Anterior cingulate cortex (tissue), 58 donors: ENCODE data around the gene TCAIM.

Source experiments
- DNase-seq, 58 donors: peaks; one replicate each; lab custom pipeline; 2025; lab: John Stamatoyannopoulos, UW

The TCAIM gene

DNA sequence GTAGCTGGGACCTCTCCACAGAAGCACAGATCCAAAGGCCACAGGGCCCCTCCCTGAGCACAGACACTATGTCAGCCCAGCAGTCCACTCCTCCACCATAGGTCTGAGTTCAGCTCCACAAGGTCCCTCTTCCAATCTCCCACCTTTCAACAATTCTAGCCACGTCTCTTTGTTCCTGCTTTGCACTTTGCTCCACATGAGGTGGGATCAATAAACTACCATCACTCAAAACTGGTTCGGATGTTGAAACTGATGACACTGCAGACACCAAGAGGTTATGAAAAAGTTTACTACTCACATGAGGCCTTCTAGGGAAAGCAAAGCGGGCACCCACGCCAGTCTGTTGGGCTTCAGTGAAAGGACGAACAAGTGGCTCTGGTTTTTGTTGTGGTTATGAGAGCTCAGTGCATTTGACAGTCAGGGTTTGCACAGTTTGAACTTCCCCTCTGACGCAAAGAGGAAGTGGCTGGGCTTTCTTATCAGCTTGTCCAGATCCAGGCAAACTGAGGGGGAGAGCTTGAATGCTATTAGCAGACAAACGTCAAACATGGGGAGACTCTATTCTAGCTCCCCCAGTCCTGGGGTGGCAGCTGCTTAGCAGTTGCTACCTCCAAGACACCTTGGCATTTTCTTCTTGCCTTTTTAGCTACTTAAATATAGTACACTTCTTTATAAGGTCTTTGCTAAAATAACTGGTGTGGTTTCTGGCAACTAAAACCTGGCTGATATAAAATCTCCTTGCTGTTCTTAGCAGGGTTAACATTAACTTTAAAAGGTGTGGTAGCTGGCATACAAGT, 101.1 kb downstream of the TCAIM start:
- peak in 24 of 58 donors; percentile 1 to 49 (median 10) for DNase-seq

DNA sequence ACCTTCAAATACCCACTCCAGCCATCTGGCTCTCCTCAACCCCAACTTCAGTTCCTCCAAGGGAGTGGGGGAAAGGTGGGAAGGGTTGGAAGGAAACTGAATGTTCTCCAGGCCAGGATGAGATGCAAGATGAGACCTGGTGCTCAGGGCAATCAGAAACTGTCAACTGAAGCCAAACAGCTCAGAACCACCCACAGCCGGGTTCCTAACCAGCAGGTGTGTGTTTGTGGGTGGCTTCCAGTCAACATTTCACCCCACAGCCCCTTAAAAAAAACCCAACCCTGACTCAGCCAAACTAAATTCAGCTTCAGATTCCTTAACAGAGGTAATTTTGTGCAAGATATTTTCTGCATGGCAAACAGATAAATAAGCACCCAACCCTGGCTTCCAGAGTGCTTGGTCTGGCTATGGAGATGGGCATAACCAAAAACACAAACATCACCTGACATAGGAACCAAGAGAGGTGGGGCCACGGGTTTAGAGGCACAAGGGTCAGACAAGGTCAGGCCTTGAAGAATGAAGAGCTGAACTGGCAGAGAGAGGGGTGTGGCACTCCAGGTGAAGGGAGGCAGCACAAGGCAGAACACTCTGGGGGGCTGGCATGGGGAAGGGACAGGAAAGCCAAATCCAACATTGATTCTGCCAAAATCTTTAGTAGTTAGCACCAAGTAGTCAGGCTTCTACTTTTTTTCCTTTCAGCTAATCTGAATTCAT, 104.2 kb downstream of the TCAIM start:
- DNase-seq, result no peak

DNA sequence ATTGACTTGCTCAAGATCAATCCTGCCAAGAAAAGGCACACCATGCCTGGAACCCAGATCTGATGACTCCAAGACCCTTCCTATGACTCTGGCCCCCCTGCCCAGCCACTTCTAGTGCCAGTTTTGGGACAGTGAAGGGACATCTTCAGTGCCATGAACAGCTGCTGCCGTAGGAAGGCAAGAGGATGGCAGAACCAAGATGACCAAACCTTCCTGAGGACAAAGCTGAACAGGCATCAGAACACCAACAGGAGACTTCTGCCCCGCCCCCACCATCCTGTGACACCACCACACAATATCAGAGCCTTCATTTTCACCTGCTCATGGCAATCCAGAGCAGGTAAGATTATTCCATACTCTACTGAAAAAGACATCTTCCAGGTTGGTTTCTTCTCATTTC, 105.9 kb downstream of the TCAIM start:
- DNase-seq, result no peak

DNA sequence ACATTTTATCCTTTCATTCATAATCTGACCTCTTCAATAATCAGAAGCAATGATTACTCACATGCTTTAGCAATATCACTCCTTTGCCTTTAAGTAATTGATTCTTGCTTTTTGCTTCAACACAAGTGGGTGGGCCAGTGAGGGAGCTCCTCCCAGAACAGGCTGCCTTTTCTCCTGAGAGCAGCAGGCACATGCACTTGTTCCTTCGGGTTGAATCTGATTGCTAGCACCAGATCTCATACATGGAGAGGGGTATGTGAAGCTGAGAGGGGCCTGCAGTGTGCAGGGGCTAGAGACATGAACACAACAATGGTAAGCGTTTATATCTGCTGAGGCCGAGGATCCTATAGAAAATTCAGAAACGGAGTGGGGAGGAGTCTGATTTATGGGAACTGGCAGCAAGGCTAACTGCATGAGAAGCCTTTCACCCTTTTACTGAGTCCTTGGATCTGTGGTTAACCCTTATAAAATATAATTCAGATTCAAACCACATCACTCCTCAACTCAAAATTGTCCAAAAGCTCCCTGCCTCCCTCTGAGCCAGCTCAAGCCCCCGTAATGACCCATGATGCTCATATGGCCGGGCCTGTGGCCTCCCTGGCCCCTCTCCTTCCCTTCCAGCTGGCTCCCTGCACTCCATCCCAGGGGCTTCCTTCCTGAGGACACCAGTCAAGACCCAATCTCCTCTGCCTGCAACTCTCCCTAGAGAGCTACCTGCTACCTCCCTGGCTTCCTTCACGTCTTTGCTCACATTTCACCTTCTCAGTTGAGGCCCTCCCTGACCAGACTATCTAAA, 106.5 kb downstream of the TCAIM start:
- DNase-seq, result no peak

DNA sequence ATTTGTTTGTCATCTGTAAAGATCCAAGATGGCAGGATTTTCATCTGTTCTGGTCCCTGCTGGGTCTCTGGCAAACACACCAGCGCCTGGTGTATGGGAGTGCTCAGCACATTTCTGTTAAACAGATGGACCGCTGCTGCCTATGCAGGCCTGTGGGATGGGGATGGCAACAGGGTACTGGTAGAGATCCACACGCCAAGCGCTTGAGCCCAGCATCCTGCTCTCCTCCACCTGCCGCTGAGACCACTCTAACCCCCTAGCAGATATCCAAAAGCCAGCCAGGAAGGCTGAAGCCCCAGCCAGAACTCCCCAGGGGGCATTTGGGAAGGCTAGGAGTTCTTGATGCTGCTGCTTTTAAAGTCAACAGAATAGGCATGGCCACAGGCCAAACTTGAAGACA, 107.2 kb downstream of the TCAIM start:
- no peak for DNase-seq

DNA sequence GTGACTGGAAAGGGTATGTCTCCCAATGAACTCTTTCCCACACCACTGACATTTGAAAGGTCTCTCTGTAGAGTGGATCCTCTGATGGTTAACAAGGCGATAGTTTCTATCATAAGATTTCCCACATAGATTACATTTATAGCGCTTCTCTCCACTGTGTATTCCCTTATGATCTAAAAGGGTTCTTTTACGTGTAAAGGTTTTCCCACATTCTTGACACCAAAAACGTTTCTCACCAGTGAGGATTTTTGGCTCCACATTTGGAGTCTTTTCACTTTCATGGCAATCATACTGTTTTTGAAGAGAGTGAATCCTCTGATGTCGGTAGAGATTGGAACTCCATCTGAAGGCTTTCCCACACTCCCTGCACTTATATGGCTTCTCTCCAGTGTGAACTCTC, 108.4 kb downstream of the TCAIM start:
- DNase-seq, result no peak

DNA sequence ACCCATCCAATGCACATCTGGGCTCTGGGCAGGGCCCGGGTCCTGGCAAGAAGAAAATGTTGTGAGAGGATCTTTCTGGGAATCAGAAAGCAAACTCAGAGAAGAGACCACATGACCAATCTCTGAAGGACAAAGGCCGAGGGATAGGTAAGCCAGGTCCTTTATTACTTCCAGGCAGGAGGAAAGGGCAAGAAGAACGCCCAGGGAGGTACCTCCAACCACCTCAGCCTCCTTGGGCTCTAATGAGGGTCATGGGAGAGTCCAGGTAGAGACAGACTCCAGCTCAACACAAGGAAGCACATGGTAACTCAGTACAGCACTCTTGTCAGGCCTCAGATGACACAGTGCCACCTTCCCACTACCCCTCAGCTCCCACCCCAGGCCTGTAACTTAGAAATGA, 112.9 kb downstream of the TCAIM start:
- DNase-seq, result no peak

DNA sequence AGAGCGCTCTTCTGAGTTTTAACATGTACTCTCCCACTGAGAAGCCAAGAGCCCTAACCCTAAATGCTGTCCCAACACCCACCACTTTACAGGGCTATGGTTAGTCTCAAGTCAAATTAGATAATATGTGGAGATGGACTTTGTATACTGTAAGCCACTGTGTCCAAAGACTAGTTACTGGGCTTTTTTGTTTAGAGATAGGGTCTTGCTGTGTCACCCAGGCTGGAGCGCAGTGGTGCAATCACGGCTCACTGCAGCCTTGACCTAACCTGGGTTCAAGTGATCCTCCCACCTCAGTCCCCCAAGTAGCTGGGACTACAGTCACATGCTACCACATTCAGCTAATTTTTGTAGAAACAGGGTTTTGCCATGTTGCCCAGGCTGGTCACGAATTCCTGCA, 115.7 kb downstream of the TCAIM start:
- DNase-seq, result no peak

DNA sequence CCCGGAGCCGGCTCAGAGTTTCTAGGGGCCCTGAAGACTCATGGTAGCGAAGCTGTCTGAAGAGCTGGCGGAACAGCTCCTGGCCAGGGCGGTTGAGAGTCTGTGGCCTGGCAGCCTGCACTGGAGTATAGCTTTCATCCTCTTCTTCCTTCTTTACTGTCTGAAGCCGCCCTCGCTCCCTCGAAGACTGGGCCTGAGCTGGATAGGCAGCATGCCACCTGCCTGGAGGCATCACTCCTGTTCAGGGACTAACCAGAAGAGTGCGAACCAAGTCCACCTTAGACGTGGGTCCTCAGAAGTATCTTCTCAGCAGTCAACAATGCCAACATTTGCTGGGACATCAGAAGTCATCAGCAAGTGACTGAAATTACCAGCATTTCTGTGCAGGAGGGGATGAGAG, 116.8 kb downstream of the TCAIM start:
- no peak for DNase-seq
